Head of caudate nucleus (tissue), 42 donors: ENCODE measurements around the gene CBX3.
"Not testable (repeated sequence)": the region's sequence is repeated elsewhere in the genome, so short reads cannot be mapped to it uniquely, and the experiment has no call there.

Experiments
- DNase-seq, 42 donors: peaks; one replicate each; pipeline versions ENCODE4 v3.0.0 to v3.0.0-alpha.2; 2020 to 2021; ENCODE audit warnings: mixed read lengths in 7 of 42
- intact Hi-C: fragments of 100-400 bp; cut with DNase I; formaldehyde crosslinking; loops from one replicate; pipeline ENCODE4 v1.15.0; 2022

CBX3 gene

GRCh38 chr7:26201247-26202018, at the start of gene CBX3:
TSS of gene CBX3 (plus strand) at chr7:26201745. CDS start at chr7:26202999, 1,254 bp downstream.
- intact Hi-C loops: loop anchor here (5.0 kb wide), 1 partner anchor 91 kb away; the partner anchor contains the start of gene SNX10
- peak; percentile 56 to 93 (median 82) for DNase-seq

GRCh38 chr7:26151953-26152781, 49.4 kb upstream of the CBX3 start, which contains the start of gene NFE2L3:
TSS of gene NFE2L3 (plus strand) at chr7:26152198. CDS start at chr7:26152499, 301 bp downstream.
- peak; percentile 44 to 88 (median 73) for DNase-seq
- intact Hi-C loops: no loop called here

- intact Hi-C loops, DNase-seq: not testable (repeated sequence)
Measured at GRCh38 chr7:26152782-26153240, 48.7 kb upstream of the CBX3 start.

- intact Hi-C loops: no loop called here
- DNase-seq: no peak
Measured at GRCh38 chr7:26153241-26153822, 48.2 kb upstream of the CBX3 start.

GRCh38 chr7:26153823-26154783, 47.4 kb upstream of the CBX3 start:
- DNase-seq: no peak
- intact Hi-C loops: no loop called here

- no peak for DNase-seq
- intact Hi-C loops: no loop called here
Measured at GRCh38 chr7:26155531-26156375, 45.8 kb upstream of the CBX3 start.

- DNase-seq: no peak
Measured at GRCh38 chr7:26156451-26157420, 44.8 kb upstream of the CBX3 start.

GRCh38 chr7:26157520-26158105, 43.9 kb upstream of the CBX3 start:
- DNase-seq: no peak
- intact Hi-C loops: no loop called here

More at GRCh38 chr7:26156451-26157420, 44.8 kb upstream of the CBX3 start:
- intact Hi-C loops: no loop called here

GRCh38 chr7:26159243-26159642, 42.3 kb upstream of the CBX3 start:
- intact Hi-C loops: no loop called here

GRCh38 chr7:26160896-26161295, 40.6 kb upstream of the CBX3 start:
- intact Hi-C loops: no loop called here
- no peak for DNase-seq

More at GRCh38 chr7:26159243-26159642, 42.3 kb upstream of the CBX3 start:
- no peak for DNase-seq

GRCh38 chr7:26162431-26162830, 39.1 kb upstream of the CBX3 start:
- intact Hi-C loops: no loop called here
- DNase-seq: no peak

GRCh38 chr7:26163804-26164203, 37.7 kb upstream of the CBX3 start:
- DNase-seq, intact Hi-C loops: not testable (repeated sequence)

GRCh38 chr7:26165950-26166683, 35.4 kb upstream of the CBX3 start:
- intact Hi-C loops: no loop called here
- DNase-seq: no peak

- DNase-seq: no peak
- intact Hi-C loops: no loop called here
Measured at GRCh38 chr7:26166684-26167266, 34.8 kb upstream of the CBX3 start.
